NOMO-1 treated with dmso at 0.1 percent for 144 hours (cell line): Measurements from ENCODE around the gene EBF4.
A peak's percentile ranks its signal among the peaks of the same experiment; 100 is the strongest.
"Not testable (repeated sequence)": the region's sequence is repeated elsewhere in the genome, so short reads cannot be mapped to it uniquely, and the experiment has no call there.

Experiments
- DNase-seq: peaks from one replicate; lab custom pipeline; 2025; ENCODE audit not compliant: unreplicated experiment; lab: John Stamatoyannopoulos, UW

The EBF4 gene

GRCh38 chr20:2672446-2672845 lies 20.1 kb upstream of the EBF4 start:
- no peak for DNase-seq

- no peak for DNase-seq
Observed at GRCh38 chr20:2673453-2673852, 19.1 kb upstream of the EBF4 start.

GRCh38 chr20:2680046-2680445 lies 12.5 kb upstream of the EBF4 start:
- no peak for DNase-seq

GRCh38 chr20:2682040-2682439 lies 10.5 kb upstream of the EBF4 start:
- not testable (repeated sequence) for DNase-seq

GRCh38 chr20:2684817-2685216 lies 7.8 kb upstream of the EBF4 start:
- peak; percentile 48 for DNase-seq

- DNase-seq = no peak
Observed at GRCh38 chr20:2687514-2687913, 5.1 kb upstream of the EBF4 start.

- peak; percentile 78 for DNase-seq
Observed at GRCh38 chr20:2688041-2688591, 4.5 kb upstream of the EBF4 start.

- DNase-seq = no peak
Observed at GRCh38 chr20:2690213-2690612, 2.4 kb upstream of the EBF4 start.

- DNase-seq = no peak
Observed at GRCh38 chr20:2690718-2691117, 1.9 kb upstream of the EBF4 start.

GRCh38 chr20:2691127-2691526 lies 1.5 kb upstream of the EBF4 start:
- no peak for DNase-seq

GRCh38 chr20:2691663-2692035 lies 931 bp upstream of the EBF4 start:
- DNase-seq = no peak

GRCh38 chr20:2692886-2693285 lies 306 bp downstream of the EBF4 start:
- no peak for DNase-seq

GRCh38 chr20:2693286-2694007 lies 867 bp downstream of the EBF4 start:
- DNase-seq = no peak

GRCh38 chr20:2694008-2694471 lies 1.5 kb downstream of the EBF4 start:
- no peak for DNase-seq

- DNase-seq = no peak
Observed at GRCh38 chr20:2694519-2694918, 1.9 kb downstream of the EBF4 start.

- no peak for DNase-seq
Observed at GRCh38 chr20:2695206-2695983, 2.8 kb downstream of the EBF4 start.

GRCh38 chr20:2695984-2696525 lies 3.5 kb downstream of the EBF4 start:
- DNase-seq = not testable (repeated sequence)

- no peak for DNase-seq
Observed at GRCh38 chr20:2696646-2697045, 4.1 kb downstream of the EBF4 start.

- no peak for DNase-seq
Observed at GRCh38 chr20:2697768-2698167, 5.2 kb downstream of the EBF4 start.

- DNase-seq = no peak
Observed at GRCh38 chr20:2698186-2698817, 5.7 kb downstream of the EBF4 start.

- no peak for DNase-seq
Observed at GRCh38 chr20:2698912-2699311, 6.3 kb downstream of the EBF4 start.
